OCI-LY3 (cell line): Measurements from ENCODE around the gene UCKL1.

Experiments
- CTCF ChIP-seq: fragments of 200-600, 300-600 bp; sonication (generic); IDR thresholded peaks from 2 replicates; pipeline ENCODE4 v1.5.1; 2014; ENCODE audit warnings: antibody characterized with exemption, low read length, low read depth
- EZH2phosphoT487 ChIP-seq: fragments of 200-600 bp; shearing (Covaris generic); IDR thresholded peaks from 2 replicates; pipeline ENCODE4 v1.6.1; 2018; ENCODE audit warnings: antibody characterized with exemption, mixed run types, low read depth

GRCh38 chr20:63913768-63914167 is 42.4 kb downstream of the UCKL1 start:
- TF ChIP-seq CTCF (no peak), EZH2phosphoT487 (no peak)
